GM12878 (cell line): ENCODE measurements around the gene S1PR2. TPM values are rescaled to one million over a fixed set of nuclear protein-coding genes. Genes with fewer than 3 reads are reported as not detected.

Experiments used
- ASH2L ChIP-seq: fragments of 300-600, 200-600 bp; sonication (generic); IDR thresholded peaks from 2 replicates; pipeline ENCODE4 v1.6.1; 2017; ENCODE audit warnings: low read depth, mild to moderate bottlenecking, borderline replicate concordance
- BACH1 ChIP-seq: fragments of 450-650 bp; IDR thresholded peaks from 2 replicates; pipeline ENCODE4 v1.6.1; 2017; ENCODE audit warnings: mild to moderate bottlenecking, borderline replicate concordance
- BCLAF1 ChIP-seq: fragments of 450-650 bp; IDR thresholded peaks from 2 replicates; pipeline ENCODE4 v1.6.1; 2017; ENCODE audit warnings: antibody characterized with exemption, mild to moderate bottlenecking, moderate library complexity
- CHD1 ChIP-seq: IDR thresholded peaks from 2 replicates; pipeline ENCODE4 v1.6.1; 2012; ENCODE audit warnings: low read depth, low read length, improper control_type of control experiment
- CHD2 ChIP-seq: IDR thresholded peaks from 2 replicates; pipeline ENCODE4 v1.6.1; 2011; ENCODE audit warnings: low read depth, low read length, improper control_type of control experiment, borderline replicate concordance
- CREB1 ChIP-seq: IDR thresholded peaks from 2 replicates; pipeline ENCODE4 v1.6.1; 2012; ENCODE audit warnings: low read depth, mild to moderate bottlenecking, inconsistent platforms
- IRF4 ChIP-seq: IDR thresholded peaks from 2 replicates; pipeline ENCODE4 v1.6.1; 2011; ENCODE audit warnings: low read depth, low read length
- JUND ChIP-seq: IDR thresholded peaks from 2 replicates; pipeline ENCODE4 v1.6.1; 2012; ENCODE audit warnings: low read depth, mild to moderate bottlenecking, low read length, improper control_type of control experiment, moderate library complexity
- MYB ChIP-seq: fragments of 150-350 bp; IDR thresholded peaks from 2 replicates; pipeline ENCODE4 v1.6.1; 2014; ENCODE audit warnings: mild to moderate bottlenecking, low read depth, low read length, borderline replicate concordance
- MYC ChIP-seq: IDR thresholded peaks from 2 replicates; pipeline ENCODE4 v1.6.1; 2011; ENCODE audit warnings: mild to moderate bottlenecking, low read length, moderate library complexity, inconsistent platforms; ENCODE audit not compliant: insufficient read depth, insufficient replicate concordance, insufficient read length, severe bottlenecking
- NFIC ChIP-seq: IDR thresholded peaks from 2 replicates; pipeline ENCODE4 v1.6.1; 2012; ENCODE audit warnings: low read depth, mild to moderate bottlenecking, inconsistent platforms, low read length, moderate library complexity
- NFXL1 ChIP-seq: fragments of 450-650 bp; IDR thresholded peaks from 2 replicates; pipeline ENCODE4 v1.6.1; 2017; ENCODE audit warnings: antibody characterized with exemption, mild to moderate bottlenecking, borderline replicate concordance
- NFYA ChIP-seq: IDR thresholded peaks from 2 replicates; pipeline ENCODE4 v1.6.1; 2011; ENCODE audit warnings: low read depth, mild to moderate bottlenecking, low read length, improper control_type of control experiment, borderline replicate concordance
- NR2C1 ChIP-seq: fragments of 450-650 bp; IDR thresholded peaks from 2 replicates; pipeline ENCODE4 v1.6.1; 2017; ENCODE audit warnings: antibody characterized with exemption, mild to moderate bottlenecking, moderate library complexity
- PKNOX1 ChIP-seq: fragments of 450-650 bp; IDR thresholded peaks from 2 replicates; pipeline ENCODE4 v1.6.1; 2016; ENCODE audit warnings: mild to moderate bottlenecking
- POLR2AphosphoS5 ChIP-seq: IDR thresholded peaks from 2 replicates; pipeline ENCODE4 v1.6.1; 2011; ENCODE audit warnings: mild to moderate bottlenecking, low read length, inconsistent platforms
- RELA ChIP-seq: fragments of 450-650 bp; IDR thresholded peaks from 2 replicates; pipeline ENCODE4 v1.8.0; 2014; ENCODE audit warnings: borderline replicate concordance; ENCODE audit not compliant: partially characterized antibody
- RUNX3 ChIP-seq: IDR thresholded peaks from 2 replicates; pipeline ENCODE4 v1.6.1; 2012; ENCODE audit warnings: low read length, inconsistent platforms
- SIN3A ChIP-seq: IDR thresholded peaks from 2 replicates; pipeline ENCODE4 v1.6.1; 2012; ENCODE audit warnings: low read depth, low read length, improper control_type of control experiment
- SMAD1 ChIP-seq: fragments of 450-650 bp; IDR thresholded peaks from 2 replicates; pipeline ENCODE4 v1.6.1; 2018; ENCODE audit warnings: mild to moderate bottlenecking, low read depth; ENCODE audit not compliant: partially characterized antibody
- WRNIP1 ChIP-seq: IDR thresholded peaks from 2 replicates; pipeline ENCODE4 v1.6.1; 2011; ENCODE audit warnings: low read depth, low read length, improper control_type of control experiment, borderline replicate concordance
- ZNF207 ChIP-seq: fragments of 450-650 bp; IDR thresholded peaks from 2 replicates; pipeline ENCODE4 v1.6.1; 2014; ENCODE audit warnings: antibody characterized with exemption, mild to moderate bottlenecking, borderline replicate concordance
- ZNF24 ChIP-seq: fragments of 450-650 bp; IDR thresholded peaks from 2 replicates; pipeline ENCODE4 v1.6.1; 2017; ENCODE audit warnings: antibody characterized with exemption, mild to moderate bottlenecking
- ZNF274 ChIP-seq: IDR thresholded peaks from one replicate; pipeline ENCODE4 v1.8.0; 2011; ENCODE audit not compliant: insufficient read length, insufficient read depth
- polyA plus RNA-seq, 11 experiments: library from polyadenylated mRNA; depleted of rRNA in 4 of 11; unstranded in 6 of 11; stranded (reverse) in 5 of 11; fragments of >200 nt; fragmentation: Nextera tagmentation in 4 of 11; fragmentation: Illumina TruSeq in 1 of 11; extraction: Ambion mirVana in 4 of 11; extraction: Trizol in 1 of 11; gene quantifications; 1 replicate in 1 of 11; 2 replicates in 10 of 11; pipeline versions ENCODE4 v1.2.1 to v1.2.3, GENCODE V29; 2011 to 2016; ENCODE audit warnings: inconsistent platforms in 2 of 11, missing spikeins in 2 of 11, low read depth in 1 of 11
- total RNA-seq, 4 experiments: library from RNA; depleted of rRNA in 3 of 4; stranded (reverse); fragments of >200 nt in 3 of 4; fragmentation: Illumina TruSeq in 1 of 4; extraction: Trizol in 1 of 4; gene quantifications; 2 replicates each; pipeline versions ENCODE4 v1.2.1 to v1.2.3, GENCODE V29; 2013 to 2021
- TF ChIP-seq, protein P1 (sequence below): fragments of 450-650 bp; formaldehyde crosslinking; IDR thresholded peaks from 2 replicates; pipeline ENCODE4 v1.5.0; 2022; ENCODE audit warnings: mild to moderate bottlenecking, missing genetic modification characterization

S1PR2 gene
- total and polyA plus RNA-seq, 10 of the 15 experiments (the other 5 are each of a cell fraction or from before 2014, with no cell fraction given) = 4.9 to 26.8 (median 11.6) TPM

DNA sequence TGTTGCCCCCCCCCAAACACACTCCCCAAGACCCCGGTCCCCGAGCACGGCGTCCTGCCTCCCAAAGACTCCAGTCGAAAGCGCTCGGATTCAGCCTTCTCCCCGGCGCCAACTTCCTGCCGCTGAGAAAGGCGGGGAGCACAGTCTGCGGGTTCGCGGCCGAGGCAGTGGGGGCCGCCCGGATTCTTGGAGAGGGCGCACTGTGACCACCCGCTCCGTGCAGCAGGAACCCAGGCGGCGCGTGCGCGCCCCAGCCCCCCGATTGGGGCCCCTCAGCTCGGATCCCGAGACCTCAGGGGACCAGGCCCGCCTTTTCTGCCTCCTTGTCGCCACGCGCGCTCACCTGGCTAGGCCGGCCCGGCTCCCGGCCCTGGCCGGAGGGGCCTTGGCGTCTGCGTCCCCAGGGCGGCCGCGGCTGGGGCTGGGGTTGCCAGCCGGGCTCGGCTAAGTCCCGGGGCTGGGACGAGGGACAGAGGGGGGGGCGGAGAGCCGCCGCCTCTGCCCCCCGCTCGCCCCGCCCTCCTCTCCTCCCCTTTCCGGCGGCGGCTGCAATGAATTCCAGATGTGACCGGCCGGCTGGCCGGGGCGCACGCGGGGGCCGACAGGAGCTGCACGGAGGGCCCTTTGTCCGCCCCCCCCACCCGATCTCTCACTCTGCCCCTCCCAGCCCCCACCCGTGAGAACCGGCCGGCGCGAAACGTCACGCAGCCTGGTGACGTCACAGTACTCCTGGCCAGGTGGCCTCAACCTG lies at the start of gene S1PR2 (continued):
- TF ChIP-seq SMAD1 = no peak
- no peak; the same call in 1 of the 2 replicates for TF ChIP-seq PKNOX1
- no peak for TF ChIP-seq RELA
- no peak for TF ChIP-seq JUND
- no peak for TF ChIP-seq CHD1
- peak; percentile 29; the same call in 1 of the 2 replicates for TF ChIP-seq POLR2AphosphoS5
- no peak for TF ChIP-seq WRNIP1
- TF ChIP-seq CREB1 = peak; percentile 96
- no peak for TF ChIP-seq ZNF274
- TF ChIP-seq MYC = no peak
- TF ChIP-seq IRF4 = no peak
- TF ChIP-seq ZNF207 = no peak
- no peak for TF ChIP-seq ZNF24
- no peak for TF ChIP-seq RUNX3
- TF ChIP-seq BCLAF1 = no peak
- no peak for TF ChIP-seq SIN3A
- TF ChIP-seq NFXL1 = no peak
- TF ChIP-seq BACH1 = peak; percentile 67; the same call in 1 of the 2 replicates
- TF ChIP-seq ASH2L = 0 out of 2 replicates have a peak, but pooled peaks have one; percentile 28
- TF ChIP-seq CHD2 = no peak
- no peak for TF ChIP-seq NFYA
- TF ChIP-seq, protein P1, sequence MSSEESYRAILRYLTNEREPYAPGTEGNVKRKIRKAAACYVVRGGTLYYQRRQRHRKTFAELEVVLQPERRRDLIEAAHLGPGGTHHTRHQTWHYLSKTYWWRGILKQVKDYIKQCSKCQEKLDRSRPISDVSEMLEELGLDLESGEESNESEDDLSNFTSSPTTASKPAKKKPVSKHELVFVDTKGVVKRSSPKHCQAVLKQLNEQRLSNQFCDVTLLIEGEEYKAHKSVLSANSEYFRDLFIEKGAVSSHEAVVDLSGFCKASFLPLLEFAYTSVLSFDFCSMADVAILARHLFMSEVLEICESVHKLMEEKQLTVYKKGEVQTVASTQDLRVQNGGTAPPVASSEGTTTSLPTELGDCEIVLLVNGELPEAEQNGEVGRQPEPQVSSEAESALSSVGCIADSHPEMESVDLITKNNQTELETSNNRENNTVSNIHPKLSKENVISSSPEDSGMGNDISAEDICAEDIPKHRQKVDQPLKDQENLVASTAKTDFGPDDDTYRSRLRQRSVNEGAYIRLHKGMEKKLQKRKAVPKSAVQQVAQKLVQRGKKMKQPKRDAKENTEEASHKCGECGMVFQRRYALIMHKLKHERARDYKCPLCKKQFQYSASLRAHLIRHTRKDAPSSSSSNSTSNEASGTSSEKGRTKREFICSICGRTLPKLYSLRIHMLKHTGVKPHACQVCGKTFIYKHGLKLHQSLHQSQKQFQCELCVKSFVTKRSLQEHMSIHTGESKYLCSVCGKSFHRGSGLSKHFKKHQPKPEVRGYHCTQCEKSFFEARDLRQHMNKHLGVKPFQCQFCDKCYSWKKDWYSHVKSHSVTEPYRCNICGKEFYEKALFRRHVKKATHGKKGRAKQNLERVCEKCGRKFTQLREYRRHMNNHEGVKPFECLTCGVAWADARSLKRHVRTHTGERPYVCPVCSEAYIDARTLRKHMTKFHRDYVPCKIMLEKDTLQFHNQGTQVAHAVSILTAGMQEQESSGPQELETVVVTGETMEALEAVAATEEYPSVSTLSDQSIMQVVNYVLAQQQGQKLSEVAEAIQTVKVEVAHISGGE (CRISPR knock-in tag) = no peak
- no peak for TF ChIP-seq NFIC
- no peak for TF ChIP-seq MYB
- no peak for TF ChIP-seq NR2C1
